Nephron (organoid): ENCODE measurements around the gene FRA10AC1.

Experiments used
- H3K27ac Mint-ChIP-seq, 3 experiments: 2 replicates each; pipeline ENCODE4 v1.8.0; 2020; ENCODE audit warnings: mixed read lengths in 3 of 3, mild to moderate bottlenecking in 2 of 3, moderate library complexity in 1 of 3
- H3K27me3 Mint-ChIP-seq: 2 replicates; pipeline ENCODE4 v1.8.0; 2021; ENCODE audit warnings: low read depth, mild to moderate bottlenecking, moderate library complexity, mixed read lengths
- H3K36me3 Mint-ChIP-seq: 2 replicates; pipeline ENCODE4 v1.8.0; 2020; ENCODE audit warnings: low read depth, mixed read lengths
- H3K4me1 Mint-ChIP-seq: 2 replicates; pipeline ENCODE4 v1.8.0; 2020; ENCODE audit warnings: mixed read lengths
- H3K4me3 Mint-ChIP-seq, 3 experiments: 2 replicates each; pipeline ENCODE4 v1.8.0; 2020; ENCODE audit warnings: mild to moderate bottlenecking in 3 of 3, mixed read lengths in 3 of 3, moderate library complexity in 2 of 3
- H3K9me3 Mint-ChIP-seq: 2 replicates; pipeline ENCODE4 v1.8.0; 2020; ENCODE audit warnings: mixed read lengths
- TF ChIP-seq, protein P1 (sequence below), 3 experiments: fragments of 200-600 bp; sonication (generic); IDR thresholded peaks; one replicate each; pipeline ENCODE4 v1.5.0; 2021; ENCODE audit warnings: antibody characterized with exemption in 3 of 3; ENCODE audit not compliant: unreplicated experiment in 3 of 3

The FRA10AC1 gene, protein sequence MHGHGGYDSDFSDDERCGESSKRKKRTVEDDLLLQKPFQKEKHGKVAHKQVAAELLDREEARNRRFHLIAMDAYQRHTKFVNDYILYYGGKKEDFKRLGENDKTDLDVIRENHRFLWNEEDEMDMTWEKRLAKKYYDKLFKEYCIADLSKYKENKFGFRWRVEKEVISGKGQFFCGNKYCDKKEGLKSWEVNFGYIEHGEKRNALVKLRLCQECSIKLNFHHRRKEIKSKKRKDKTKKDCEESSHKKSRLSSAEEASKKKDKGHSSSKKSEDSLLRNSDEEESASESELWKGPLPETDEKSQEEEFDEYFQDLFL

DNA sequence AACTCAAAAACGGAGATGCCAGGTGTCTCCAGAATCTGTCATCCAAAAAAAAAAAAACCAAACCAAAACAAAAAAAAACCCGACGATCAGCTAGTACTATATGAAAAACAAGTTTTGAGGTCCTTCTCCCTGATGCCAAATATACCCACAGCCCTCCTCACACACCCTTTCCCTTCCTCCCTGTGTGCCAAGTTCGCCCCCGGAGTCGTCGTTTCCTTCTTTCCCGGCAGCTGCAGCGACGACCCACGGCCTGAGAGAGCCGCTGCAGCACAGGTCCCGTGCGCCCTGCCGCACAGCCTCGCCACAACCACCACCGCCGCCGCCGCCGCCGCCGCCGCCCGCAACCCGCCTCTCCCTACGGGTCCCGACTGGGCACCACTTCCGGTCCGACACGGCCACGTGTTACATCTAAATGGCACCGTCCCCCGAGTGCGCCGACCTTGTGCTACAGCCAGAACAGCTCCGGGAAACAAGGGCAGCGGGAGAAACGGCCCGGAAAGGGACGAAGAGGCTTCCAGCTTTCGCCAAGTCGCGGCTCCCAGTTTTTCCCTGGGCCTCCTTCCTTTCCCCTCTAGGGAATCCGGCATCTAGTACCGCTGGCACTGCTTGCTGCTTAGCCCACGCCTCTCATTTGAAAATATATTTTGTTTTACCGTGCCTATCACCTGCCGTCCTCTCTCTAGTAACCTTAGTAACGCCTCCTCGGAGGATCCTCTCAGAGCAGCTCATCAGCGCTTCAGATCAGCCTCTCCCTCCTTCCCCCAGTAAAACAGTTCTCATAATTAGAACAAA lies at the start of gene FRA10AC1:
Gene FRA10AC1, minus strand, starts transcription at position 383 of the 792 bp plus-strand sequence. CDS start 2,486 bp downstream, outside the sequence.
- H3K4me3 Mint-ChIP-seq = no peak within 1 kb of the TSS
- peaks cover 4% of the 10 kb centered on the region for H3K4me1 Mint-ChIP-seq
- H3K27me3 Mint-ChIP-seq = no peaks in the 10 kb centered on the region
- H3K27ac Mint-ChIP-seq = no peak within 1 kb of the TSS
- H3K36me3 Mint-ChIP-seq = peaks cover 6% of the 10 kb centered on the region
- no peaks in the 10 kb centered on the region for H3K9me3 Mint-ChIP-seq
- TF ChIP-seq, protein P1, sequence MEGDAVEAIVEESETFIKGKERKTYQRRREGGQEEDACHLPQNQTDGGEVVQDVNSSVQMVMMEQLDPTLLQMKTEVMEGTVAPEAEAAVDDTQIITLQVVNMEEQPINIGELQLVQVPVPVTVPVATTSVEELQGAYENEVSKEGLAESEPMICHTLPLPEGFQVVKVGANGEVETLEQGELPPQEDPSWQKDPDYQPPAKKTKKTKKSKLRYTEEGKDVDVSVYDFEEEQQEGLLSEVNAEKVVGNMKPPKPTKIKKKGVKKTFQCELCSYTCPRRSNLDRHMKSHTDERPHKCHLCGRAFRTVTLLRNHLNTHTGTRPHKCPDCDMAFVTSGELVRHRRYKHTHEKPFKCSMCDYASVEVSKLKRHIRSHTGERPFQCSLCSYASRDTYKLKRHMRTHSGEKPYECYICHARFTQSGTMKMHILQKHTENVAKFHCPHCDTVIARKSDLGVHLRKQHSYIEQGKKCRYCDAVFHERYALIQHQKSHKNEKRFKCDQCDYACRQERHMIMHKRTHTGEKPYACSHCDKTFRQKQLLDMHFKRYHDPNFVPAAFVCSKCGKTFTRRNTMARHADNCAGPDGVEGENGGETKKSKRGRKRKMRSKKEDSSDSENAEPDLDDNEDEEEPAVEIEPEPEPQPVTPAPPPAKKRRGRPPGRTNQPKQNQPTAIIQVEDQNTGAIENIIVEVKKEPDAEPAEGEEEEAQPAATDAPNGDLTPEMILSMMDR (IDR thresholded peaks at IDR 0.05; ENCODE audit: unreplicated experiment in 3 of 3) = peak; percentile 50 to 64 (median 56)

DNA sequence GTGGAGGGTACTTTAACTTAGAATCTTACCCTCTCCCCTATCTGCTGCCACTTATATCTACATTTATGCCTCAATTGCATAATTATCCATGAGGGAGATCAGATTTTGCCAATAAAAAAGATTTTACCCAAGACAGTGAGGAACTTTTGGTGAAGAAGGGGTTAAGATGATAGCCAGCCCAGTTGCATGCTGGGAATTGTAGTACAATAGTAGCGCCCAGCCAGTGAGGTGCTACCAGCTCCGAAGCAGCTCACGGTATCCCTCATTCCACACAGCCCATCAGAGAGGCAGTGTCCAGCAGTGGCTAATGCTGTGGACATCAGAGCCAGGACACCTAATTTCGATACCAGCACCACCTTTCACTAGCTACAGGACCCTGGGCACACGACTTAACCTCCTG lies 49.4 kb upstream of the FRA10AC1 start:
- Mint-ChIP-seq H3K9me3 (no peaks in the 10 kb centered on the region), H3K4me3 (peak overlapping the region in 2 of 3 experiments; percentile 19 to 65), H3K36me3 (no peaks in the 10 kb centered on the region), H3K27me3 (peaks cover 17% of the 10 kb centered on the region), H3K4me1 (peaks cover 41% of the 10 kb centered on the region), H3K27ac (peak overlapping the region in 1 of 3 experiments; percentile 48)
- TF ChIP-seq, protein P1 (IDR thresholded peaks at IDR 0.05; ENCODE audit: unreplicated experiment in 3 of 3) = no peak

DNA sequence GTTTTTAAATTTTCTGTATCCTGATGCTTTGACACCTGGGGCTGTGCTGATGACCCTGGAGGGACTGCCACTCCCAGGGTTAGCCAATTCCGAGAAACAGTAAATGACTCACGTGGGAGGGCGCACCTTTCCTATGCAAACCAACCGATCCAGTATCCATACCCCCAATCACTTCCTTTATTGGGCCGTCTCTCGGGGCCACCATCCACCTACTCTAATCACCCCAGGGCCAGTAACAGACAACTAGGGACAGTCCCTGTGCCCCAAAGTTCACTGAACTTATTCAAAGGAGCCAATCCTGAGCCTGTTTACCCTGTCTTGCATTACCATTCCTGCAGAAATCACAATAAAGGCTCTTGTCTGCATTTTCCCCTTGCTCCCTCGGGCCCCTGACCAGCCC lies 48.7 kb upstream of the FRA10AC1 start:
- Mint-ChIP-seq H3K36me3 (no peaks in the 10 kb centered on the region), H3K4me3 (no peak overlapping the region), H3K9me3 (no peaks in the 10 kb centered on the region), H3K4me1 (peaks cover 37% of the 10 kb centered on the region), H3K27ac (no peak overlapping the region), H3K27me3 (peaks cover 14% of the 10 kb centered on the region)
- TF ChIP-seq, protein P1 (IDR thresholded peaks at IDR 0.05; ENCODE audit: unreplicated experiment in 3 of 3) = no peak

DNA sequence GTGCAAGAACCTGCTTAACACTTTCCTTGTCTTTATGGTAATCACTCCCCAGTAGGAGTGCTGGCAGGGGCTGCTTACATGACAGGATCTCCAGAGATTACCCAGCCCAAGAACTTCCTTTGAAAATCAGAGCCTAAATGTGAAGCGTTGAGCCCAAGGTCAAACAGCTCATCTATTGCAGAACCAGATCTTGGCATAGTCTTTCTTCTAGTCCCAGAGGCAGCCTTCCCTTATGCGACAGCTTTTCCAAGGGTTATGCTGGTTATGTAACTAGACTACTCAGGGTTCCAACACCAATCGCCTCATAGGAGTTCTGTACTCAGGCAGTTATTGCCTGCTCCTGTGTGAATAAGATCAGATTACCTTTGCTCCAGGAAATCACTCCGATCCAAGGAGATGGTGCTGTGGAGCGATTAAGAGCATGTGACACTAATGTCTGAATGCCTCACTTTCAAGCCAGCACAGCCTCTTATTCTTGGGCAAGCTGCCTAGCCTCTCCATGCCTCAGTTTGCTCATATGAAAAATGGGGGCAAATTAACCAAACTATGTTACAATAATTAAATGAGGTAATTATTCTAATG lies 46.9 kb upstream of the FRA10AC1 start:
- H3K27ac Mint-ChIP-seq = peak overlapping the region; percentile 24 to 73 (median 48)
- no peaks in the 10 kb centered on the region for H3K36me3 Mint-ChIP-seq
- H3K4me3 Mint-ChIP-seq = no peak overlapping the region
- no peaks in the 10 kb centered on the region for H3K9me3 Mint-ChIP-seq
- H3K4me1 Mint-ChIP-seq = peaks cover 26% of the 10 kb centered on the region
- peaks cover 14% of the 10 kb centered on the region for H3K27me3 Mint-ChIP-seq
- TF ChIP-seq, protein P1 (IDR thresholded peaks at IDR 0.05; ENCODE audit: unreplicated experiment in 3 of 3) = no peak

DNA sequence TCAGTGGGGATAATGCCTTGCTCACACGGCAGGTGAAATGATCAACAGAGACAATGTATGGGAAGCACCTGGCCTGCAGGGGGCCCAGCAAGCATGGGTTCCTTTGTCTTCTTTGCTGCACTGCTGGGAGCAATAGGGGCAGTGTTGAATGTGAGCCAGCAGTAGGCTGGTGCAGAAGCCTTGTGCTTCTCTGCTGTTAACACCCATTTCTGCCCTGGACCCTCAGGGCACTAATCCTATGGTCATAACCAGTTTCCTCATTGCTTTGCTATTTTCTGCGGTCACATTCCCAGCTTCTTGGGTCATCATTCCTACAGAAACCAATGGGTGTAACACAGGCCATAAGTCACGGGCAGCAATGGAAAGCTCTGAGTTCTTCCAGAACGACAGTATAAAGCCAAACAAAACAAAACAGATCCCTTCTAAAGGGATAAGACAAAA lies 44.5 kb upstream of the FRA10AC1 start:
- Mint-ChIP-seq H3K9me3 (no peaks in the 10 kb centered on the region), H3K36me3 (no peaks in the 10 kb centered on the region), H3K4me1 (peaks cover 16% of the 10 kb centered on the region), H3K27ac (peak overlapping the region; percentile 76 to 95 (median 78)), H3K4me3 (no peak overlapping the region), H3K27me3 (peaks cover 5% of the 10 kb centered on the region)
- TF ChIP-seq, protein P1 (IDR thresholded peaks at IDR 0.05; ENCODE audit: unreplicated experiment in 3 of 3) = peak in 2 of 3 experiments; percentile 19 to 22
